Measurements from ENCODE around the gene ITPRID2. TPM values are rescaled to one million over a fixed set of nuclear protein-coding genes. Genes with fewer than 3 reads are reported as not detected.

ITPRID2 gene
- total and polyA plus RNA-seq, 10 of the 15 experiments (the other 5 are each of a cell fraction or from before 2014, with no cell fraction given), result 4.7 to 23.7 (median 13.1) TPM

GRCh38 chr2:181953881-181954537 is 62.5 kb downstream of the ITPRID2 start (continued):
- TF ChIP-seq ZNF687 (IDR thresholded peaks at IDR 0.05), result no peak
- peak; percentile 57 for TF ChIP-seq RAD21 (IDR thresholded peaks at IDR 0.05; ENCODE audit: insufficient read depth, low read depth, low read length)
- no peak for TF ChIP-seq ZBED1 (IDR thresholded peaks at IDR 0.05; ENCODE audit: borderline replicate concordance)
- no peak for TF ChIP-seq IRF5 (IDR thresholded peaks at IDR 0.05; ENCODE audit: borderline replicate concordance)
- no peak for TF ChIP-seq YBX1 (IDR thresholded peaks at IDR 0.05)
- no peak for TF ChIP-seq CBX5 (IDR thresholded peaks at IDR 0.05; ENCODE audit: low read depth)

GRCh38 chr2:181954538-181954883 is 63.0 kb downstream of the ITPRID2 start:
- H3K9ac ChIP-seq (ENCODE audit: control insufficient read depth, insufficient read depth, low read length), result no peak overlapping the region
- no peaks in the 10 kb centered on the region for H3K36me3 ChIP-seq (ENCODE audit: control insufficient read depth in 2 of 2, insufficient read depth in 2 of 2, low read length in 1 of 2)
- no peak for DNase-seq (ENCODE audit: low read depth, low spot score)
- H3K4me1 ChIP-seq (ENCODE audit: control insufficient read depth, insufficient read depth, low read length), result no peaks in the 10 kb centered on the region
- intact Hi-C loops (cut with micrococcal nuclease; ENCODE audit: unreplicated experiment), result loop anchor here (1.0 kb wide), 1 partner anchor 211 kb away; no protein-coding TSS in a partner anchor
- no peaks in the 10 kb centered on the region for H3K27me3 ChIP-seq (replicated peaks in 1 of 2; ENCODE audit: control insufficient read depth in 2 of 2, insufficient read depth in 2 of 2, low read length in 1 of 2)
- H3K9me3 ChIP-seq (replicated peaks; ENCODE audit: control insufficient read depth, insufficient read depth, low read length), result no peaks in the 10 kb centered on the region
- H3K27ac ChIP-seq (ENCODE audit: control insufficient read depth, insufficient read depth), result no peak overlapping the region
- no peak for FAIRE-seq
- in situ Hi-C loops (cut with MboI), result no loop called here
- CTCF ChIA-PET, result interaction anchor here (0.7 to 3.0 kb wide), 24 partner anchors 14 to 1831 kb away, joined by 3 to 24 read pairs (median 4); no protein-coding TSS in a partner anchor
- H2AFZ ChIP-seq (ENCODE audit: control insufficient read depth, low read depth, low read length), result peak overlapping the region; percentile 39; the same call in 1 of the 2 replicates
- no peaks in the 10 kb centered on the region for H3K79me2 ChIP-seq (ENCODE audit: control insufficient read depth, insufficient read depth, low read length)
- no TSS peak for BruUV-seq (replicated peaks)
- 5% methylated on average over 4 of the region's 4 CpGs for WGBS (ENCODE audit: insufficient coverage, insufficient replicate concordance, low lambda C conversion rate, missing lambda C conversion rate)
- ATAC-seq, result no peak; the same call in 2 of the 3 replicates
- POLR2A ChIA-PET, result no interaction called here
- RAD21 ChIA-PET (ENCODE audit: unreplicated experiment), result interaction anchor here (0.8 to 1.8 kb wide), 4 partner anchors 212 to 381 kb away, joined by 3 to 9 read pairs (median 3); no protein-coding TSS in a partner anchor
- H3K4me3 ChIP-seq, result no peak overlapping the region
- SMC1A ChIA-PET (ENCODE audit: uncharacterized antibody, unreplicated experiment), result interaction anchor here (2.0 kb wide), 1 partner anchor 213 kb away, joined by 16 read pairs; no protein-coding TSS in a partner anchor
- peak overlapping the region; percentile 42; the same call in 1 of the 2 replicates for H3K4me2 ChIP-seq (ENCODE audit: control insufficient read depth, insufficient read depth)
- H4K20me1 ChIP-seq (ENCODE audit: control insufficient read depth, insufficient read depth), result no peaks in the 10 kb centered on the region
- no peak for TF ChIP-seq EGR1 (IDR thresholded peaks at IDR 0.05; ENCODE audit: borderline replicate concordance in 1 of 2, low read depth in 2 of 2, low read length in 2 of 2)
- no peak for TF ChIP-seq SMAD1 (IDR thresholded peaks at IDR 0.05; ENCODE audit: low read depth, partially characterized antibody)
- TF ChIP-seq JUND (IDR thresholded peaks at IDR 0.05; ENCODE audit: low read depth, low read length), result no peak
- TF ChIP-seq NR2C1 (IDR thresholded peaks at IDR 0.05), result no peak
- TF ChIP-seq PAX8 (IDR thresholded peaks at IDR 0.05), result no peak
- no peak for TF ChIP-seq NR2C2 (IDR thresholded peaks at IDR 0.05; ENCODE audit: borderline replicate concordance, control insufficient read depth, insufficient read length, low read depth)
- TF ChIP-seq ETV6 (conservative IDR thresholded peaks at IDR 0.05 in 1 of 2, IDR thresholded peaks at IDR 0.05 in 1 of 2; ENCODE audit: borderline replicate concordance in 1 of 2, low read depth in 1 of 2), result no peak
- TF ChIP-seq ASH2L (IDR thresholded peaks at IDR 0.05; ENCODE audit: borderline replicate concordance, low read depth), result no peak
- no peak for TF ChIP-seq ZSCAN29 (IDR thresholded peaks at IDR 0.05)
- no peak for TF ChIP-seq WRNIP1 (IDR thresholded peaks at IDR 0.05; ENCODE audit: borderline replicate concordance, low read depth, low read length)
- no peak for TF ChIP-seq SUPT20H (IDR thresholded peaks at IDR 0.05; ENCODE audit: borderline replicate concordance, control insufficient read depth, low read depth, low read length)
- no peak for TF ChIP-seq NR2F1 (conservative IDR thresholded peaks at IDR 0.05)
